Stimulated activated CD4-positive, alpha-beta T cell treated with anti-CD3 and anti-CD28 coated beads, Interleukin-1b, Interleukin-23, amount 100 ng/mL, for 24 hours (primary cell): ENCODE measurements around the gene TTC3.

Experiments
- DNase-seq, 4 experiments: peaks; one replicate each; pipeline ENCODE4 v3.0.0-alpha.2; 2020; ENCODE audit warnings: low read depth in 4 of 4, low spot score in 1 of 4

The TTC3 gene

GRCh38 chr21:37249112-37249904 is 176.3 kb downstream of the TTC3 start:
- no peak for DNase-seq

- no peak for DNase-seq
Measured at GRCh38 chr21:37251294-37251634, 178.2 kb downstream of the TTC3 start.
